22Rv1 (cell line): ENCODE data around the gene NUDC.

Experiments used
- ZFX ChIP-seq: fragments of 450-650 bp; IDR thresholded peaks from 2 replicates; pipeline ENCODE4 v1.6.1; 2017; ENCODE audit warnings: antibody characterized with exemption, borderline replicate concordance
- TF ChIP-seq, protein P1 (sequence below): fragments of 450-650 bp; IDR thresholded peaks from 2 replicates; pipeline ENCODE4 v1.5.1; 2017; ENCODE audit warnings: mild to moderate bottlenecking

DNA sequence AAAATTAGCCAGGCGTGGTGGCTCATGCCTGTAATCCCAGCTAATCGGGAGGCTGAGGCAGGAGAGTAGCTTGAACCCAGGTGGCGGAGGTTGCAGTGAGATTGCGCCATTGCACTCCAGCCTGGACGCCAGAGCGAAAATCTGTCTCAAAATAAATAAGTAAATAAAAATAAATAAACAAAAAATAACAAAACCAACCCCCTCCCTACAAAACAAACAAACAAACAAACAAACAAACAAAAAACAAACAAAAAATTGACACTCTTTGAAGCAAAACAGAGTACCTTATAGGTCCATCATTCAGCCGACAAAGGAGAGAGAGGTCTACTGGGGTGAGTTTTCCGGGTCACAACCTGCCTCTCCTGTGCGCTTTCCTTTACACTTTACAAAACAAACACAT, 44.1 kb downstream of the NUDC start:
- TF ChIP-seq, protein P1, sequence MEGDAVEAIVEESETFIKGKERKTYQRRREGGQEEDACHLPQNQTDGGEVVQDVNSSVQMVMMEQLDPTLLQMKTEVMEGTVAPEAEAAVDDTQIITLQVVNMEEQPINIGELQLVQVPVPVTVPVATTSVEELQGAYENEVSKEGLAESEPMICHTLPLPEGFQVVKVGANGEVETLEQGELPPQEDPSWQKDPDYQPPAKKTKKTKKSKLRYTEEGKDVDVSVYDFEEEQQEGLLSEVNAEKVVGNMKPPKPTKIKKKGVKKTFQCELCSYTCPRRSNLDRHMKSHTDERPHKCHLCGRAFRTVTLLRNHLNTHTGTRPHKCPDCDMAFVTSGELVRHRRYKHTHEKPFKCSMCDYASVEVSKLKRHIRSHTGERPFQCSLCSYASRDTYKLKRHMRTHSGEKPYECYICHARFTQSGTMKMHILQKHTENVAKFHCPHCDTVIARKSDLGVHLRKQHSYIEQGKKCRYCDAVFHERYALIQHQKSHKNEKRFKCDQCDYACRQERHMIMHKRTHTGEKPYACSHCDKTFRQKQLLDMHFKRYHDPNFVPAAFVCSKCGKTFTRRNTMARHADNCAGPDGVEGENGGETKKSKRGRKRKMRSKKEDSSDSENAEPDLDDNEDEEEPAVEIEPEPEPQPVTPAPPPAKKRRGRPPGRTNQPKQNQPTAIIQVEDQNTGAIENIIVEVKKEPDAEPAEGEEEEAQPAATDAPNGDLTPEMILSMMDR: no peak
- TF ChIP-seq ZFX: no peak
